Breast epithelium (tissue), 4 donors: ENCODE measurements around the gene GABRR2. TPM values are rescaled to one million over a fixed set of nuclear protein-coding genes. Genes with fewer than 3 reads are reported as not detected.

Experiments
- DNase-seq, 2 donors: peaks; one replicate each; pipeline ENCODE4 v3.0.0-alpha.2; 2019; ENCODE audit warnings: low spot score in 2 of 2
- H3K27ac ChIP-seq, 2 donors: fragments of 200-600 bp; sonication (generic) in 1 of 2; one replicate each; pipeline ENCODE4 v1.5.1; 2016 to 2019; ENCODE audit warnings: mild to moderate bottlenecking in 1 of 2
- H3K27me3 ChIP-seq, 2 donors: fragments of 200-600 bp; sonication (generic) in 1 of 2; one replicate each; pipeline versions ENCODE4 v1.5.1 to v1.6.0; 2017 to 2019; ENCODE audit warnings: control low read depth in 1 of 2, mild to moderate bottlenecking in 1 of 2
- H3K36me3 ChIP-seq: fragments of 200-600 bp; one replicate; pipeline ENCODE4 v1.5.1; 2019
- H3K4me1 ChIP-seq, 2 donors: fragments of 200-600 bp; sonication (generic); one replicate each; pipeline ENCODE4 v1.5.1; 2016 to 2019; ENCODE audit warnings: control low read depth in 1 of 2
- H3K4me3 ChIP-seq, 3 donors: fragments of 200-600 bp; sonication (generic); 1 replicate in 2 of 3; 2 replicates in 1 of 3; pipeline ENCODE4 v1.5.1; 2016 to 2019; ENCODE audit warnings: mild to moderate bottlenecking in 3 of 3, moderate library complexity in 2 of 3
- H3K9me3 ChIP-seq, 2 donors: fragments of 200-600 bp; sonication (generic) in 1 of 2; one replicate each; pipeline ENCODE4 v1.5.1; 2016 to 2019; ENCODE audit warnings: control low read depth in 1 of 2
- POLR2A ChIP-seq: fragments of 450-650 bp; IDR thresholded peaks from one replicate; pipeline ENCODE4 v1.6.1; 2016; ENCODE audit warnings: antibody characterized with exemption, mild to moderate bottlenecking, moderate library complexity
- POLR2AphosphoS5 ChIP-seq, 3 donors: sonication (generic); formaldehyde crosslinking; IDR thresholded peaks; one replicate each; pipeline ENCODE4 v1.6.1; 2017; ENCODE audit warnings: antibody characterized with exemption in 3 of 3
- intact Hi-C: fragments of 100-400 bp; cut with DNase I; formaldehyde crosslinking; loops from one replicate; pipeline ENCODE4 v1.15.1; 2023; ENCODE audit warnings: low total_unique reads
- total RNA-seq, 3 donors: library from RNA; depleted of rRNA; stranded (reverse); fragments of >200 nt; gene quantifications; one replicate each; pipeline ENCODE4 v1.1.0, GENCODE V29; 2016
- TF ChIP-seq, protein P1 (sequence below), 3 donors: fragments of 450-650 bp; IDR thresholded peaks; one replicate each; pipeline ENCODE4 v1.5.1; 2016 to 2017; ENCODE audit warnings: antibody characterized with exemption in 3 of 3, mild to moderate bottlenecking in 3 of 3, moderate library complexity in 3 of 3

Gene GABRR2
- total RNA-seq, 3 donors from 2014 or later: 0.32 to 3.3 (median 2.3) TPM

- Histone ChIP-seq H3K4me1 (no peaks in the 10 kb centered on the region), H3K9me3 (no peaks in the 10 kb centered on the region), H3K36me3 (no peaks in the 10 kb centered on the region), H3K4me3 (no peak overlapping the region), H3K27me3 (no peaks in the 10 kb centered on the region), H3K27ac (no peak overlapping the region)
- no peak for TF ChIP-seq POLR2AphosphoS5 (IDR thresholded peaks at IDR 0.05)
- no peak for TF ChIP-seq POLR2A
- TF ChIP-seq, protein P1, sequence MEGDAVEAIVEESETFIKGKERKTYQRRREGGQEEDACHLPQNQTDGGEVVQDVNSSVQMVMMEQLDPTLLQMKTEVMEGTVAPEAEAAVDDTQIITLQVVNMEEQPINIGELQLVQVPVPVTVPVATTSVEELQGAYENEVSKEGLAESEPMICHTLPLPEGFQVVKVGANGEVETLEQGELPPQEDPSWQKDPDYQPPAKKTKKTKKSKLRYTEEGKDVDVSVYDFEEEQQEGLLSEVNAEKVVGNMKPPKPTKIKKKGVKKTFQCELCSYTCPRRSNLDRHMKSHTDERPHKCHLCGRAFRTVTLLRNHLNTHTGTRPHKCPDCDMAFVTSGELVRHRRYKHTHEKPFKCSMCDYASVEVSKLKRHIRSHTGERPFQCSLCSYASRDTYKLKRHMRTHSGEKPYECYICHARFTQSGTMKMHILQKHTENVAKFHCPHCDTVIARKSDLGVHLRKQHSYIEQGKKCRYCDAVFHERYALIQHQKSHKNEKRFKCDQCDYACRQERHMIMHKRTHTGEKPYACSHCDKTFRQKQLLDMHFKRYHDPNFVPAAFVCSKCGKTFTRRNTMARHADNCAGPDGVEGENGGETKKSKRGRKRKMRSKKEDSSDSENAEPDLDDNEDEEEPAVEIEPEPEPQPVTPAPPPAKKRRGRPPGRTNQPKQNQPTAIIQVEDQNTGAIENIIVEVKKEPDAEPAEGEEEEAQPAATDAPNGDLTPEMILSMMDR (IDR thresholded peaks at IDR 0.05): no peak
- intact Hi-C loops: no loop called here
- DNase-seq: no peak
These were observed 29.9 kb downstream of the GABRR2 start for GRCh38 chr6:89284963-89285735.

GRCh38 chr6:89284081-89284480 is 31.0 kb downstream of the GABRR2 start:
- intact Hi-C loops: no loop called here
- H3K9me3 ChIP-seq: no peaks in the 10 kb centered on the region
- no peak overlapping the region for H3K4me3 ChIP-seq
- no peak overlapping the region for H3K27ac ChIP-seq
- H3K4me1 ChIP-seq: no peaks in the 10 kb centered on the region
- no peaks in the 10 kb centered on the region for H3K27me3 ChIP-seq
- TF ChIP-seq, protein P1 (IDR thresholded peaks at IDR 0.05): no peak
- TF ChIP-seq POLR2AphosphoS5 (IDR thresholded peaks at IDR 0.05) (no peak), POLR2A (no peak)
- no peak for DNase-seq
- H3K36me3 ChIP-seq: no peaks in the 10 kb centered on the region

GRCh38 chr6:89282749-89283148 is 32.4 kb downstream of the GABRR2 start:
- Histone ChIP-seq H3K9me3 (no peaks in the 10 kb centered on the region), H3K4me1 (no peaks in the 10 kb centered on the region), H3K4me3 (no peak overlapping the region), H3K27ac (no peak overlapping the region), H3K36me3 (no peaks in the 10 kb centered on the region), H3K27me3 (no peaks in the 10 kb centered on the region)
- intact Hi-C loops: no loop called here
- no peak for DNase-seq
- TF ChIP-seq POLR2AphosphoS5 (IDR thresholded peaks at IDR 0.05) (no peak), POLR2A (no peak)
- TF ChIP-seq, protein P1 (IDR thresholded peaks at IDR 0.05): no peak

- Histone ChIP-seq H3K4me1 (no peaks in the 10 kb centered on the region), H3K4me3 (no peak overlapping the region), H3K27ac (no peak overlapping the region)
These were observed 33.3 kb downstream of the GABRR2 start for GRCh38 chr6:89281779-89282246.

GRCh38 chr6:89278956-89279355 is 36.1 kb downstream of the GABRR2 start:
- Histone ChIP-seq H3K4me1 (no peaks in the 10 kb centered on the region), H3K27ac (no peak overlapping the region), H3K27me3 (no peaks in the 10 kb centered on the region), H3K9me3 (no peaks in the 10 kb centered on the region), H3K4me3 (no peak overlapping the region), H3K36me3 (no peaks in the 10 kb centered on the region)
- no peak for DNase-seq
- intact Hi-C loops: no loop called here
- TF ChIP-seq POLR2AphosphoS5 (IDR thresholded peaks at IDR 0.05): no peak
- no peak for TF ChIP-seq POLR2A
- TF ChIP-seq, protein P1 (IDR thresholded peaks at IDR 0.05): no peak

More at GRCh38 chr6:89281779-89282246, 33.3 kb downstream of the GABRR2 start:
- Histone ChIP-seq H3K9me3 (no peaks in the 10 kb centered on the region), H3K36me3 (no peaks in the 10 kb centered on the region), H3K27me3 (no peaks in the 10 kb centered on the region)
- TF ChIP-seq POLR2A (no peak), POLR2AphosphoS5 (IDR thresholded peaks at IDR 0.05) (no peak)
- TF ChIP-seq, protein P1 (IDR thresholded peaks at IDR 0.05): no peak
- DNase-seq: no peak
- intact Hi-C loops: no loop called here
